HG02588 (cell line): ENCODE results near the gene GRIN1.
"Not testable (repeated sequence)": the region's sequence is repeated elsewhere in the genome, so short reads cannot be mapped to it uniquely, and the experiment has no call there.

Experiments used
- ATAC-seq: cut with Tn5 transposase; IDR thresholded peaks from one replicate; pipeline ENCODE4 v1.9.1; 2021; ENCODE audit warnings: mild to moderate bottlenecking, moderate library complexity; ENCODE audit not compliant: unreplicated experiment

Gene GRIN1

GRCh38 chr9:137127301-137128157 is 11.4 kb upstream of the GRIN1 start:
- no peak for ATAC-seq

GRCh38 chr9:137128158-137128861 is 10.6 kb upstream of the GRIN1 start:
- ATAC-seq = no peak

- ATAC-seq = peak; percentile 2
Measured at GRCh38 chr9:137128862-137129455, 10.0 kb upstream of the GRIN1 start.

GRCh38 chr9:137129456-137130175 is 9.3 kb upstream of the GRIN1 start:
- ATAC-seq = peak; percentile 85

- ATAC-seq = no peak
Measured at GRCh38 chr9:137130176-137130755, 8.7 kb upstream of the GRIN1 start.

- no peak for ATAC-seq
Measured at GRCh38 chr9:137134191-137134590, 4.8 kb upstream of the GRIN1 start.

- ATAC-seq = not testable (repeated sequence)
Measured at GRCh38 chr9:137135154-137135553, 3.8 kb upstream of the GRIN1 start.

- no peak for ATAC-seq
Measured at GRCh38 chr9:137136261-137136880, 2.6 kb upstream of the GRIN1 start.

GRCh38 chr9:137136881-137137607 is 1.9 kb upstream of the GRIN1 start:
- ATAC-seq = no peak

- ATAC-seq = no peak
Measured at GRCh38 chr9:137138058-137138721, 764 bp upstream of the GRIN1 start.

GRCh38 chr9:137139468-137140150 is 655 bp downstream of the GRIN1 start:
- no peak for ATAC-seq

- ATAC-seq = no peak
Measured at GRCh38 chr9:137140151-137141012, 1.4 kb downstream of the GRIN1 start.

- ATAC-seq = no peak
Measured at GRCh38 chr9:137141050-137141810, 2.3 kb downstream of the GRIN1 start.

- no peak for ATAC-seq
Measured at GRCh38 chr9:137141976-137142936, 3.3 kb downstream of the GRIN1 start.

GRCh38 chr9:137143459-137143858 is 4.5 kb downstream of the GRIN1 start:
- ATAC-seq = no peak
